Keratinocyte (primary cell): ENCODE data around the gene CDC42EP3. TPM values are rescaled to one million over a fixed set of nuclear protein-coding genes. Genes with fewer than 3 reads are reported as not detected.

Experiments
- DNase-seq: peaks from one replicate; pipeline ENCODE4 v3.0.0-alpha.2; 2011; ENCODE audit warnings: low read depth, missing footprints, low spot score
- FAIRE-seq: peaks from 2 replicates; lab custom pipeline; 2011; peaks lifted over from hg19 to GRCh38; lab: Jason Lieb, UNC
- H2AFZ ChIP-seq: 2 replicates; pipeline ENCODE4 v1.6.0; 2012; ENCODE audit warnings: low read length, control low read depth, inconsistent platforms; ENCODE audit not compliant: control insufficient read depth
- H3K27ac ChIP-seq: 2 replicates; pipeline ENCODE4 v1.5.1; 2011; ENCODE audit warnings: low read length; ENCODE audit not compliant: control insufficient read depth, insufficient read depth
- H3K27me3 ChIP-seq: 3 replicates; pipeline ENCODE4 v1.6.0; 2011; ENCODE audit warnings: low read length; ENCODE audit not compliant: control insufficient read depth, insufficient read depth; ENCODE audit errors: extremely low read depth
- H3K36me3 ChIP-seq, 2 experiments: 2 replicates in 1 of 2; 3 replicates in 1 of 2; pipeline ENCODE4 v1.5.1; 2011; ENCODE audit warnings: low read length in 2 of 2, mild to moderate bottlenecking in 1 of 2; ENCODE audit not compliant: control insufficient read depth in 2 of 2, insufficient read depth in 2 of 2; ENCODE audit errors: extremely low read depth in 1 of 2
- H3K4me1 ChIP-seq: 3 replicates; pipeline ENCODE4 v1.5.1; 2011; ENCODE audit warnings: low read length; ENCODE audit not compliant: control insufficient read depth, insufficient read depth; ENCODE audit errors: extremely low read depth
- H3K4me2 ChIP-seq: 3 replicates; pipeline ENCODE4 v1.6.0; 2011; ENCODE audit warnings: low read depth, low read length; ENCODE audit not compliant: control insufficient read depth, insufficient read depth; ENCODE audit errors: extremely low read depth
- H3K4me3 ChIP-seq, 3 experiments: fragments of 200-600 bp in 1 of 3; sonication (generic) in 1 of 3; 2 replicates in 2 of 3; 3 replicates in 1 of 3; pipeline ENCODE4 v1.5.1; 2011 to 2016; ENCODE audit warnings: low read length in 3 of 3, mild to moderate bottlenecking in 3 of 3, control low read depth in 2 of 3, inconsistent platforms in 1 of 3, low read depth in 1 of 3, mixed read lengths in 1 of 3, mixed run types in 1 of 3, moderate library complexity in 1 of 3; ENCODE audit not compliant: control insufficient read depth in 2 of 3, insufficient read depth in 2 of 3; ENCODE audit errors: extremely low read depth in 1 of 3
- H3K79me2 ChIP-seq: 2 replicates; pipeline ENCODE4 v1.6.0; 2012; ENCODE audit warnings: low read length; ENCODE audit not compliant: control insufficient read depth, insufficient read depth
- H3K9ac ChIP-seq: 3 replicates; pipeline ENCODE4 v1.6.0; 2011; ENCODE audit warnings: low read length; ENCODE audit not compliant: control insufficient read depth, insufficient read depth; ENCODE audit errors: extremely low read depth
- H3K9me1 ChIP-seq: 3 replicates; pipeline ENCODE4 v1.6.0; 2011; ENCODE audit warnings: low read length; ENCODE audit not compliant: control insufficient read depth, insufficient read depth; ENCODE audit errors: extremely low read depth
- H3K9me3 ChIP-seq: 2 replicates; pipeline ENCODE4 v1.5.1; 2012; ENCODE audit warnings: low read depth, low read length; ENCODE audit not compliant: control insufficient read depth
- H4K20me1 ChIP-seq: 3 replicates; pipeline ENCODE4 v1.6.0; 2011; ENCODE audit warnings: low read length; ENCODE audit not compliant: control insufficient read depth, insufficient read depth; ENCODE audit errors: extremely low read depth
- EZH2 ChIP-seq: IDR thresholded peaks from one replicate; pipeline ENCODE4 v1.6.1; 2012; ENCODE audit warnings: inconsistent platforms, mild to moderate bottlenecking, low read length, moderate library complexity
- dilution Hi-C: fragments of 300-500 bp; cut with MboI; formaldehyde crosslinking; loops from one replicate; pipeline ENCODE4 v1.7.0; 2020; ENCODE audit warnings: low sequenced_read_pairs; ENCODE audit not compliant: extremely low pct_ligation_motif_present
- polyA plus RNA-seq, 5 experiments: library from polyadenylated mRNA; depleted of rRNA in 3 of 5; stranded (reverse) in 3 of 5; stranded (forward) in 1 of 5; unstranded in 1 of 5; fragments of >200 nt; gene quantifications; 1 replicate in 1 of 5; 2 replicates in 3 of 5; 3 replicates in 1 of 5; pipeline versions ENCODE4 v1.2.1 to v1.2.3, GENCODE V29; 2011 to 2012; ENCODE audit warnings: missing spikeins in 2 of 5, low read depth in 1 of 5, low replicate concordance in 1 of 5
- TF ChIP-seq, protein P1 (sequence below), 3 experiments: IDR thresholded peaks in 1 of 3; conservative IDR thresholded peaks in 1 of 3; optimal IDR thresholded peaks in 1 of 3; 2 replicates in 2 of 3; 3 replicates in 1 of 3; pipeline versions ENCODE3 to v1.5.1; 2011; ENCODE audit warnings: low read length in 3 of 3, mild to moderate bottlenecking in 3 of 3, moderate library complexity in 2 of 3, control low read depth in 1 of 3, inconsistent platforms in 1 of 3; ENCODE audit not compliant: insufficient read depth in 2 of 3; ENCODE audit errors: extremely low read depth in 1 of 3

Gene CDC42EP3
- polyA plus RNA-seq, 1 donor (not counting 4 experiments of a cell fraction or from before 2014, with no cell fraction given): 34.6 TPM

DNA sequence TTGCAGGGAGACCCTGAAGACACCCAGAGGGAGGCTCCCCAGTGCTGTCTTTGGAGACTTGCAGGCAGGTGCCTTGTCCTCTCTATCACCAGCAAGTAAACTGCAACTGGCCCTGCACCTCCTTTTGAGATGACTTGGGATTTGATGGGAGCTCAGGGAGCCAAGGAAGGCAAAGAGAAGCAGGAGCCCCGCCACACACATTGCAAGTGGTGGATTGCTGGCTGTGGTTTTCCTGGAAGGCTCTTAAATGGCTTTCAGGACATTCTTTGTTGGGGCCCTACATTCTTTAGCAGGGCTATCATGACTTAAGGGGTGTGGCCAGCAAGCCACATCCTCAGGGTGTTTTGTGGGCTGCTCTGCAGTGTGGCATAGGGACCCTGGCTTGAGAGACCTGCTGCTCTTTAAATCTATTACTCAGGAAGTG lies 39.9 kb upstream of the CDC42EP3 start:
- Histone ChIP-seq H3K27ac (no peak overlapping the region), H3K4me1 (peaks cover 15% of the 10 kb centered on the region), H3K36me3 (no peaks in the 10 kb centered on the region), H3K9me3 (no peaks in the 10 kb centered on the region), H3K9me1 (no peaks in the 10 kb centered on the region), H4K20me1 (no peaks in the 10 kb centered on the region), H3K79me2 (no peaks in the 10 kb centered on the region), H2AFZ (no peak overlapping the region), H3K9ac (no peak overlapping the region), H3K27me3 (no peaks in the 10 kb centered on the region), H3K4me2 (peak overlapping the region; percentile 73), H3K4me3 (peak overlapping the region in 1 of 3 experiments; percentile 3)
- TF ChIP-seq, protein P1, sequence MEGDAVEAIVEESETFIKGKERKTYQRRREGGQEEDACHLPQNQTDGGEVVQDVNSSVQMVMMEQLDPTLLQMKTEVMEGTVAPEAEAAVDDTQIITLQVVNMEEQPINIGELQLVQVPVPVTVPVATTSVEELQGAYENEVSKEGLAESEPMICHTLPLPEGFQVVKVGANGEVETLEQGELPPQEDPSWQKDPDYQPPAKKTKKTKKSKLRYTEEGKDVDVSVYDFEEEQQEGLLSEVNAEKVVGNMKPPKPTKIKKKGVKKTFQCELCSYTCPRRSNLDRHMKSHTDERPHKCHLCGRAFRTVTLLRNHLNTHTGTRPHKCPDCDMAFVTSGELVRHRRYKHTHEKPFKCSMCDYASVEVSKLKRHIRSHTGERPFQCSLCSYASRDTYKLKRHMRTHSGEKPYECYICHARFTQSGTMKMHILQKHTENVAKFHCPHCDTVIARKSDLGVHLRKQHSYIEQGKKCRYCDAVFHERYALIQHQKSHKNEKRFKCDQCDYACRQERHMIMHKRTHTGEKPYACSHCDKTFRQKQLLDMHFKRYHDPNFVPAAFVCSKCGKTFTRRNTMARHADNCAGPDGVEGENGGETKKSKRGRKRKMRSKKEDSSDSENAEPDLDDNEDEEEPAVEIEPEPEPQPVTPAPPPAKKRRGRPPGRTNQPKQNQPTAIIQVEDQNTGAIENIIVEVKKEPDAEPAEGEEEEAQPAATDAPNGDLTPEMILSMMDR (optimal IDR thresholded peaks at IDR 0.05 in 1 of 3, IDR thresholded peaks at IDR 0.05 in 1 of 3, conservative IDR thresholded peaks at IDR 0.05 in 1 of 3; ENCODE audit: extremely low read depth in 1 of 3, insufficient read depth in 2 of 3, low read length in 3 of 3): no peak
- TF ChIP-seq EZH2: no peak
- FAIRE-seq (peak; percentile 88), DNase-seq (peak; percentile 40)
- dilution Hi-C loops: no loop called here

DNA sequence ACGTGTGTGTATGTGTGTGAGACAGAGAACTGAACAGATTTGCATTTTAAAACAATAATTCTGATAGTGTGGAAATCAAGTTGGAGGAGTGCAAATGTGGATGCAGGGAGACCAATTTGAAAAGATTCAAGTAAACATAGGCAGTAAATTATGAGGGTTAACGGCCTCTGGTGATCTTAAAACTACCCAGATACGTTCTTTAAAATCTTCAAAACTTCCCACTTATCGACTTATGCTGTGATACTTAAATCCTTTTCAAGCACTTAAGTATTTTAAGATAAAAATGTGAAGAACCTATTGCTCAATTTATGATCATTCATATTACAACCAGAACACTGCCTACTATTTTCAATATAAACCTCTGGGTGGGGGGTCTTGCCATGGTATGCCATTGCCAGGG lies 37.7 kb upstream of the CDC42EP3 start:
- FAIRE-seq (no peak), DNase-seq (no peak)
- no peaks in the 10 kb centered on the region for H3K79me2 ChIP-seq
- no peaks in the 10 kb centered on the region for H3K9me3 ChIP-seq
- dilution Hi-C loops: no loop called here
- H3K9me1 ChIP-seq: no peaks in the 10 kb centered on the region
- no peak overlapping the region for H3K9ac ChIP-seq
- H4K20me1 ChIP-seq: no peaks in the 10 kb centered on the region
- no peaks in the 10 kb centered on the region for H3K27me3 ChIP-seq
- no peaks in the 10 kb centered on the region for H3K36me3 ChIP-seq
- no peak overlapping the region for H3K27ac ChIP-seq
- no peak overlapping the region for H3K4me3 ChIP-seq
- H3K4me2 ChIP-seq: no peak overlapping the region
- H3K4me1 ChIP-seq: peaks cover 15% of the 10 kb centered on the region
- TF ChIP-seq, protein P1 (optimal IDR thresholded peaks at IDR 0.05 in 1 of 3, IDR thresholded peaks at IDR 0.05 in 1 of 3, conservative IDR thresholded peaks at IDR 0.05 in 1 of 3; ENCODE audit: extremely low read depth in 1 of 3, insufficient read depth in 2 of 3, low read length in 3 of 3): no peak
- no peak for TF ChIP-seq EZH2
- H2AFZ ChIP-seq: no peak overlapping the region
